ENCODE measurements around the gene PBRM1. TPM values are rescaled to one million over a fixed set of nuclear protein-coding genes. Genes with fewer than 3 reads are reported as not detected.

PBRM1 gene
- total RNA-seq, 1 experiment from 2014 or later, result 42.8 TPM

DNA sequence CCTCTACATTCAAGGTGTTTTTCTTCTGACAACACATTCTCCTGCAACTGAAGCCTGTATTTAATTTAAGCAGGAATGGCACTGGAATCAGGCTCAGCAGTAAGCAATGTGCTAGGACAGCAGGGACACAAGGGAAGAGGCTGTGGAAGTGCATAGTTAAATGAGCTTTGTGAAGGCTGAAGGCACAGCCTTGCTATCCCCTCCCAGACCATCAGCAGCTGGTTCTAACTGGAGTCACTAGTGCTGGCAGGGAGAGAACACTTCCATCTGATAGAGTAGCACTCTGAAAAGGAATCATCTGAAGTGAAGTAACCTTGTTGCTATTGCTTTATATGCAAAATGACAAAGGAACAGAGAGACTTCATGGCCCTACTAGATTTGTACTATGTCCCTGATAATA is 134.6 kb downstream of the PBRM1 start:
- intact Hi-C loops (cut with micrococcal nuclease; ENCODE audit: unreplicated experiment), result no loop called here
- POLR2A ChIA-PET (ENCODE audit: unreplicated experiment), result no interaction called here
- Histone ChIP-seq H3K79me2 (ENCODE audit: low read depth) (no peaks in the 10 kb centered on the region), H4K20me1 (ENCODE audit: insufficient read depth) (no peaks in the 10 kb centered on the region), H3K9me3 (ENCODE audit: insufficient read depth, low read depth) (no peaks in the 10 kb centered on the region), H3K27me3 (ENCODE audit: insufficient read depth, low read depth) (no peaks in the 10 kb centered on the region), H3F3A (ENCODE audit: insufficient read depth, low read depth) (peaks cover 12% of the 10 kb centered on the region), H3K27ac (no peak overlapping the region), H2AFZ (no peak overlapping the region), H3K4me1 (replicated peaks; ENCODE audit: insufficient read depth) (no peaks in the 10 kb centered on the region), H3K9me2 (ENCODE audit: insufficient read depth) (no peaks in the 10 kb centered on the region), H3K36me3 (ENCODE audit: low read depth) (no peaks in the 10 kb centered on the region), H3K4me2 (no peak overlapping the region), H3K4me3 (no peak overlapping the region)
- no peak for TF ChIP-seq EZH2 (IDR thresholded peaks at IDR 0.05; ENCODE audit: low read depth)
- TF ChIP-seq, protein P1, sequence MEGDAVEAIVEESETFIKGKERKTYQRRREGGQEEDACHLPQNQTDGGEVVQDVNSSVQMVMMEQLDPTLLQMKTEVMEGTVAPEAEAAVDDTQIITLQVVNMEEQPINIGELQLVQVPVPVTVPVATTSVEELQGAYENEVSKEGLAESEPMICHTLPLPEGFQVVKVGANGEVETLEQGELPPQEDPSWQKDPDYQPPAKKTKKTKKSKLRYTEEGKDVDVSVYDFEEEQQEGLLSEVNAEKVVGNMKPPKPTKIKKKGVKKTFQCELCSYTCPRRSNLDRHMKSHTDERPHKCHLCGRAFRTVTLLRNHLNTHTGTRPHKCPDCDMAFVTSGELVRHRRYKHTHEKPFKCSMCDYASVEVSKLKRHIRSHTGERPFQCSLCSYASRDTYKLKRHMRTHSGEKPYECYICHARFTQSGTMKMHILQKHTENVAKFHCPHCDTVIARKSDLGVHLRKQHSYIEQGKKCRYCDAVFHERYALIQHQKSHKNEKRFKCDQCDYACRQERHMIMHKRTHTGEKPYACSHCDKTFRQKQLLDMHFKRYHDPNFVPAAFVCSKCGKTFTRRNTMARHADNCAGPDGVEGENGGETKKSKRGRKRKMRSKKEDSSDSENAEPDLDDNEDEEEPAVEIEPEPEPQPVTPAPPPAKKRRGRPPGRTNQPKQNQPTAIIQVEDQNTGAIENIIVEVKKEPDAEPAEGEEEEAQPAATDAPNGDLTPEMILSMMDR (conservative IDR thresholded peaks at IDR 0.05), result no peak
- CTCF ChIA-PET, result interaction anchor here (0.5 kb wide), 1 partner anchor 11 kb away, joined by 5 read pairs; no protein-coding TSS in a partner anchor
- no TSS peak for BruUV-seq (replicated peaks)
- no peak for DNase-seq

DNA sequence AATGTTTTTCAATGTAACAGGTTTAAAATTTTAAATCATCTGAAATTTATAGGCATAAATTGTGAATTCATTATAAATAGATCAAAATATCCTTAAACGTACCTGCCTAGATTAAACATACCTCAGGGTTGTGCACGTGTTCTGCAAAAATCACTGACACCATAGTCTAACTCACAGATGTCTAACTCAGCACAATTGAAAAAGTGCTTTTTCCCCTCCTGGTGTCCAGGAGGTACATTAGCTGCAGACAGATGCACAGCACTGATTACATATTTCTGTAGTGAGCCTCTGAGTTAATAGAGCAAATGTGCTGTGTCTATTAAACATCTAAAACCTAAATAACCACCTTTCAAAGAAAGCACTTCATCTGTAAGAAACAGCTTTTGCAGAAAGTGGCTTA is 138.6 kb downstream of the PBRM1 start:
- POLR2A ChIA-PET (ENCODE audit: unreplicated experiment), result no interaction called here
- TF ChIP-seq, protein P1 (conservative IDR thresholded peaks at IDR 0.05), result no peak
- no peak for TF ChIP-seq EZH2 (IDR thresholded peaks at IDR 0.05; ENCODE audit: low read depth)

DNA sequence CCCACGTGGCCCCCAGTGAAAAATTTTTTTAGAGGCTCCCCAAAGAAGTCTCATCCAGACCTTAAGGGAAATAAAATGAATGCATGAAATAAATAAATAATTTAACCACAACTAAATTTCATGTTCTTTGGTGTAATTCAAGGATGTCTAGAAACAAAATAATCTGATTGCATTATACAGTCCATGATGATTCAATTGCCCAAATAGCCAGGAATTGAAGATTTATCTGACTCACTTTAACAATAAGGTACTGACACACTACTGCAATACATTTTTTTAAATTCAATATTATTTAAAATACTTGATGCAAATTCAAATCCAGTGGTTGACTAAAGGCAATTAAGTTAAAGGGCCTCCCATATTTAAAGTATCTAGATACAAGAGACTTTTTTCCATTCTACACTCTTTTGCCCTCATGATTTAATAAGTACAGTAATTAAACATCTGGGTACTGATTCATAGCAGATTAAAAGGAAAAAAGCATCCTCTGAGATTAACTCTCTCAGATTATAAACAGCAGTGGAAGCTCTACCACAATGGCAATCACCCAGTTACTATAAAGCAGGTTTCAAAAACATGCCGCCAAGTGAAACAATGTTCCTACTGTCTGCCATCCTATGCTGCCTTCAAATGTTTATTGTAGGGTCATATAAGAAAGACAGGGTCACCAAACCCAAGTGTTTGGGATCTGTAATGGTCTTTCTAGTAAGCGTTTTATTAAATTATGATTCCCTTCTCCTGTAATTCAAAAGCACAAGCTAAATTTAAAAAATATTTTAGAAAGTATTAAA is 139.4 kb downstream of the PBRM1 start:
- peaks cover 12% of the 10 kb centered on the region for H3F3A ChIP-seq (ENCODE audit: insufficient read depth, low read depth)
- no peak for DNase-seq
- H3K4me1 ChIP-seq (replicated peaks; ENCODE audit: insufficient read depth), result no peaks in the 10 kb centered on the region
- H3K36me3 ChIP-seq (ENCODE audit: low read depth), result no peaks in the 10 kb centered on the region
- no peaks in the 10 kb centered on the region for H4K20me1 ChIP-seq (ENCODE audit: insufficient read depth)
- BruUV-seq (replicated peaks), result no TSS peak
- ChIA-PET CTCF (no interaction called here), POLR2A (ENCODE audit: unreplicated experiment) (no interaction called here)
- H3K9me2 ChIP-seq (ENCODE audit: insufficient read depth), result no peaks in the 10 kb centered on the region
- H3K4me3 ChIP-seq, result no peak overlapping the region
- intact Hi-C loops (cut with micrococcal nuclease; ENCODE audit: unreplicated experiment), result no loop called here
- H3K27me3 ChIP-seq (ENCODE audit: insufficient read depth, low read depth), result no peaks in the 10 kb centered on the region
- no peak overlapping the region for H3K27ac ChIP-seq
- H3K79me2 ChIP-seq (ENCODE audit: low read depth), result no peaks in the 10 kb centered on the region
- no peaks in the 10 kb centered on the region for H3K9me3 ChIP-seq (ENCODE audit: insufficient read depth, low read depth)
- TF ChIP-seq, protein P1 (conservative IDR thresholded peaks at IDR 0.05), result no peak
- no peak for TF ChIP-seq EZH2 (IDR thresholded peaks at IDR 0.05; ENCODE audit: low read depth)
- H2AFZ ChIP-seq, result no peak overlapping the region
- no peak overlapping the region for H3K4me2 ChIP-seq

More for the DNA sequence above, 138.6 kb downstream of the PBRM1 start:
- peaks cover 12% of the 10 kb centered on the region for H3F3A ChIP-seq (ENCODE audit: insufficient read depth, low read depth)
- H3K9me2 ChIP-seq (ENCODE audit: insufficient read depth), result no peaks in the 10 kb centered on the region
- no peak overlapping the region for H3K27ac ChIP-seq
- H3K36me3 ChIP-seq (ENCODE audit: low read depth), result no peaks in the 10 kb centered on the region
- no peak for DNase-seq
- no TSS peak for BruUV-seq (replicated peaks)
- no peaks in the 10 kb centered on the region for H3K27me3 ChIP-seq (ENCODE audit: insufficient read depth, low read depth)
- no peaks in the 10 kb centered on the region for H3K4me1 ChIP-seq (replicated peaks; ENCODE audit: insufficient read depth)
- no peaks in the 10 kb centered on the region for H3K79me2 ChIP-seq (ENCODE audit: low read depth)
- H4K20me1 ChIP-seq (ENCODE audit: insufficient read depth), result no peaks in the 10 kb centered on the region
- no peak overlapping the region for H3K4me2 ChIP-seq
- no peak overlapping the region for H2AFZ ChIP-seq
- H3K9me3 ChIP-seq (ENCODE audit: insufficient read depth, low read depth), result no peaks in the 10 kb centered on the region
- intact Hi-C loops (cut with micrococcal nuclease; ENCODE audit: unreplicated experiment), result no loop called here
- CTCF ChIA-PET, result no interaction called here
- no peak overlapping the region for H3K4me3 ChIP-seq
